GM23248 (cell line): ENCODE data around the gene PGA4. TPM values are rescaled to one million over a fixed set of nuclear protein-coding genes. Genes with fewer than 3 reads are reported as not detected.
"Not testable (repeated sequence)": the region's sequence is repeated elsewhere in the genome, so short reads cannot be mapped to it uniquely, and the experiment has no call there.

Experiments used
- DNase-seq: peaks from one replicate; pipeline ENCODE4 v3.0.0-alpha.2; 2015
- H2AFZ ChIP-seq: fragments of 200-600 bp; sonication (generic); 2 replicates; pipeline ENCODE4 v1.6.1; 2016; ENCODE audit warnings: antibody characterized with exemption
- H3F3A ChIP-seq: fragments of 200-600 bp; sonication (generic); 2 replicates; pipeline ENCODE4 v1.6.1; 2016; ENCODE audit warnings: mild to moderate bottlenecking, antibody characterized with exemption, mixed run types; ENCODE audit not compliant: insufficient read depth
- H3K27ac ChIP-seq: fragments of 200-600 bp; sonication (generic); 2 replicates; pipeline ENCODE4 v1.5.1; 2016; ENCODE audit warnings: mild to moderate bottlenecking
- H3K27me3 ChIP-seq: fragments of 200-600 bp; sonication (generic); replicated peaks from 2 replicates; pipeline ENCODE4 v1.6.1; 2016; ENCODE audit warnings: mild to moderate bottlenecking; ENCODE audit not compliant: insufficient read depth
- H3K36me3 ChIP-seq: fragments of 200-600 bp; sonication (generic); 2 replicates; pipeline ENCODE4 v1.6.1; 2016; ENCODE audit warnings: low read depth, mild to moderate bottlenecking
- H3K4me1 ChIP-seq: fragments of 200-600 bp; sonication (generic); 2 replicates; pipeline ENCODE4 v1.6.1; 2016; ENCODE audit warnings: mild to moderate bottlenecking; ENCODE audit not compliant: insufficient read depth
- H3K4me2 ChIP-seq: fragments of 200-600 bp; sonication (generic); one replicate; pipeline ENCODE4 v1.6.1; 2016; ENCODE audit warnings: mild to moderate bottlenecking; ENCODE audit not compliant: unreplicated experiment
- H3K4me3 ChIP-seq: fragments of 200-600 bp; sonication (generic); 2 replicates; pipeline ENCODE4 v1.5.1; 2016; ENCODE audit warnings: mild to moderate bottlenecking
- H3K79me2 ChIP-seq: fragments of 200-600 bp; sonication (generic); 2 replicates; pipeline ENCODE4 v1.6.1; 2016; ENCODE audit warnings: mild to moderate bottlenecking; ENCODE audit not compliant: insufficient read depth
- H3K9ac ChIP-seq: fragments of 200-600 bp; sonication (generic); 2 replicates; pipeline ENCODE4 v1.6.1; 2016; ENCODE audit warnings: mild to moderate bottlenecking
- H3K9me2 ChIP-seq: fragments of 200-600 bp; sonication (generic); 2 replicates; pipeline ENCODE4 v1.6.1; 2016; ENCODE audit warnings: mixed run types, mild to moderate bottlenecking, moderate library complexity; ENCODE audit not compliant: insufficient read depth
- H3K9me3 ChIP-seq: fragments of 200-600 bp; sonication (generic); one replicate; pipeline ENCODE4 v1.6.1; 2017; ENCODE audit warnings: low read depth
- H4K20me1 ChIP-seq: fragments of 200-600 bp; sonication (generic); 2 replicates; pipeline ENCODE4 v1.6.0; 2016; ENCODE audit not compliant: insufficient read depth
- WGBS, 2 experiments: methylation state at CpG; one replicate each; pipeline ENCODE4 v1.1.6; 2015 to 2017; ENCODE audit warnings: low lambda C conversion rate in 2 of 2, low coverage in 1 of 2; ENCODE audit errors: missing lambda C conversion rate in 2 of 2; 5-methylcytosine and 5-hydroxymethylcytosine counted together
- in situ Hi-C: fragments of 300-500 bp; cut with MboI; formaldehyde crosslinking; loops from 2 replicates; pipeline ENCODE4 v1.15.0; 2020
- polyA plus RNA-seq: library from polyadenylated mRNA; unstranded; fragments of >200 nt; fragmentation: Nextera tagmentation; extraction: Ambion mirVana; gene quantifications from 2 replicates; pipeline ENCODE4 v1.2.1, GENCODE V29; 2016
- total RNA-seq: library from RNA; depleted of rRNA; stranded (reverse); fragments of >200 nt; shearing (Covaris generic); gene quantifications from 2 replicates; pipeline ENCODE4 v1.2.3, GENCODE V29; 2014

Gene PGA4
- total and polyA plus RNA-seq, 2 experiments from 2014 or later = 0.31 TPM; not detected in 1

- no CpG with 5 or more reads among the region's 10 CpGs for WGBS, 2 experiments
- not testable (repeated sequence) for H3K9ac ChIP-seq
These were observed 4.5 kb downstream of the PGA4 start for GRCh38 chr11:61226457-61227137.

GRCh38 chr11:61229458-61229857 lies 7.3 kb downstream of the PGA4 start:
- H2AFZ ChIP-seq, H3K79me2 ChIP-seq, H3K9ac ChIP-seq, H3K36me3 ChIP-seq, in situ Hi-C loops, H4K20me1 ChIP-seq, H3K9me3 ChIP-seq, H3K9me2 ChIP-seq, DNase-seq, H3K27me3 ChIP-seq, H3F3A ChIP-seq, H3K4me2 ChIP-seq, H3K4me3 ChIP-seq, H3K4me1 ChIP-seq, H3K27ac ChIP-seq: not testable (repeated sequence)
- WGBS, 2 experiments = no CpG with 5 or more reads among the region's 6 CpGs

More at GRCh38 chr11:61226457-61227137, 4.5 kb downstream of the PGA4 start:
- H2AFZ ChIP-seq, DNase-seq, H3F3A ChIP-seq, H3K36me3 ChIP-seq, in situ Hi-C loops, H3K4me2 ChIP-seq, H3K27me3 ChIP-seq, H3K4me3 ChIP-seq, H3K79me2 ChIP-seq, H3K9me2 ChIP-seq, H3K9me3 ChIP-seq, H4K20me1 ChIP-seq, H3K4me1 ChIP-seq, H3K27ac ChIP-seq: not testable (repeated sequence)

DNA sequence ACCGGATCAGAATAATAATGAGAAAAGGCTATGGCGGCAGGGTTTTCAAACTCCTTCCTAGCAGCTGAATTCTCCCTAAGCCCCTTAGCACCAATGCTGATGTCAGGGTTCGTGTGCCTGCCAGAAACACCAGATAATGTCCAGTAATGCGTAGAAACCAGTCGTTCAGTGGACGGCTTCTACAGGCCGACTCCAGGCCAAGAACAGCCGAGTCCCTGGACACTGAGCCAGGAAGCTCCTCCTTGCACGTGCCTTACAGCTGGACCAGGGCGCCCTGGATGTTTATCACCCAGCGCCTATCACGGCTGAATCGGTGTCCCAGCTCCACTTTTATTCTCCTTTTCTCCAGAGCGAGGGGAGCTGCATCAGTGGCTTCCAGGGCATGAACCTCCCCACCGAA lies 8.9 kb downstream of the PGA4 start:
- H3K9me3 ChIP-seq, H3K79me2 ChIP-seq, H3K4me1 ChIP-seq, H3K27me3 ChIP-seq, DNase-seq, H3K9ac ChIP-seq, H3K9me2 ChIP-seq, H3K4me2 ChIP-seq, H4K20me1 ChIP-seq, in situ Hi-C loops, H3K36me3 ChIP-seq, H3K4me3 ChIP-seq, H3F3A ChIP-seq, H3K27ac ChIP-seq, H2AFZ ChIP-seq: not testable (repeated sequence)
- no CpG with 5 or more reads among the region's 15 CpGs for WGBS, 2 experiments

- H4K20me1 ChIP-seq, H3K9me2 ChIP-seq, H3K9ac ChIP-seq, H3K27me3 ChIP-seq, DNase-seq, H3K9me3 ChIP-seq, H2AFZ ChIP-seq, H3K27ac ChIP-seq, H3K4me2 ChIP-seq, H3K36me3 ChIP-seq, H3K4me1 ChIP-seq, H3K4me3 ChIP-seq, in situ Hi-C loops, H3F3A ChIP-seq, H3K79me2 ChIP-seq: not testable (repeated sequence)
- 27 to 43% methylated on average over 1 to 2 of the region's 5 CpGs for WGBS, 2 experiments
These were observed 9.4 kb downstream of the PGA4 start for GRCh38 chr11:61231585-61231984.

DNA sequence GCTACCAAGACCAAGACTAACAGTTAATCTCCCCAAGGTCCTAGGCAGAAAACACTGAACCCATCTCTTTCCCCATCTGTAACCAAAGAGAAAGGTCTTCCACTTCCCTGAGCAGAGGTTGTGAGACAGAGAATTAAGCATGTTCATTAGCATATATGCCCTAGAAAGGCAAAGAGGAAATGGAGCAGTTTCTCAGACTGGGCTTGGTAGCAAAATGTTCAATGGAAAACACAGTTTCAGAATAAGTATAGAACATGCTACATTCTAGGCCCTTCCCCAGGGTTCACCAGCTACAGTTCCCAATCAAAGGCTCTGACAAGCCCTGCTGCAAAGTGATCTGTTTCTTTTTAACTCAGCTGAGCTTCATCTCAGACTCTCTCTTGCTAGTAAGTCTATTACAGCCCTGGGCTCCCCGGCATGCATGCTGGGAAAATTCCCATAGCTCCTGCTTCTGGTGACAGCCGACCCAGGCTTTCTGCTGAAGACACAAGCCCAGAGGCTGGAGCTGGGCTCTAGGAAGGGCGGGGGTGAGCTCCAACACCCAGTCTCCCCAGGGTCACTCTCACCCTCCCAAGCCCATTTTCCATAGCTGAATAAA lies 10.5 kb downstream of the PGA4 start:
- H3K9me2 ChIP-seq, H3K4me3 ChIP-seq, H4K20me1 ChIP-seq, H3K36me3 ChIP-seq, H3K4me1 ChIP-seq, H3K27ac ChIP-seq, H3K4me2 ChIP-seq, H2AFZ ChIP-seq, in situ Hi-C loops, H3K9me3 ChIP-seq, H3K27me3 ChIP-seq, H3K9ac ChIP-seq, H3K79me2 ChIP-seq, DNase-seq, H3F3A ChIP-seq: not testable (repeated sequence)
- no CpG with 5 or more reads among the region's 3 CpGs for WGBS, 2 experiments

- H3K27me3 ChIP-seq, DNase-seq, H3K4me3 ChIP-seq, H3K4me2 ChIP-seq, H3K9ac ChIP-seq, H3K79me2 ChIP-seq, H3F3A ChIP-seq, H3K9me2 ChIP-seq, H3K4me1 ChIP-seq, H3K36me3 ChIP-seq, H4K20me1 ChIP-seq, H3K9me3 ChIP-seq, H3K27ac ChIP-seq, H2AFZ ChIP-seq, in situ Hi-C loops: not testable (repeated sequence)
- no CpG with 5 or more reads among the region's 4 CpGs for WGBS, 2 experiments
These were observed 15.0 kb downstream of the PGA4 start for GRCh38 chr11:61237130-61237529.

DNA sequence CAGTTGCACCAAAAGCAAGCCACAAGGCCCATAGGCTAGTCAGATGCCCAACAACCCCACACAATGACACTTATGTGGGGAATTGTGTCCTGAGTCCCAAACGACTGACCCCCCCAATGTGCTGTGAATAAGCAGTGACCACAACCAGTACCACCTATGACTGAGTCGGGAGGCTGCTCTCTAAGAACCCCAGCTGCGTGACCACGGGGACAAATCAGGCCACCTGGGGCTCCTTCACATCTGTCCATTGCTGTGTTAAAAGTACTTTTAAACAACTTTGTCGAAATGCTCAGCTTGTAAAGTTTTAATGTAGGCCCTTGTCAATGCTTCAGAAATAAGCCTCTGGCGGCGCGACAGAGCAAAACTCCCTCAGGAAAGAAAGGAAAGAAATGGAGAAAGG lies 18.1 kb downstream of the PGA4 start:
- H3K9me2 ChIP-seq, H3K27me3 ChIP-seq, H3K79me2 ChIP-seq, H3K4me1 ChIP-seq, in situ Hi-C loops, H3K27ac ChIP-seq, H3K4me3 ChIP-seq, H2AFZ ChIP-seq, H4K20me1 ChIP-seq, H3K9me3 ChIP-seq, H3K36me3 ChIP-seq, DNase-seq, H3F3A ChIP-seq, H3K9ac ChIP-seq, H3K4me2 ChIP-seq: not testable (repeated sequence)
- WGBS, 2 experiments = 53 to 56% methylated on average over 8 of the region's 8 CpGs

- H3K36me3 ChIP-seq, DNase-seq, H3K4me1 ChIP-seq, H3K9me3 ChIP-seq, H3K79me2 ChIP-seq, H4K20me1 ChIP-seq, H3K27ac ChIP-seq, H3K4me3 ChIP-seq, H3K27me3 ChIP-seq, H3K9me2 ChIP-seq, H2AFZ ChIP-seq, H3K4me2 ChIP-seq, in situ Hi-C loops, H3F3A ChIP-seq, H3K9ac ChIP-seq: not testable (repeated sequence)
- no CpG with 5 or more reads among the region's 8 CpGs for WGBS, 2 experiments
These were observed 18.7 kb downstream of the PGA4 start, which contains the start of gene PGA5 for GRCh38 chr11:61240875-61241274. Gene PGA5, plus strand, starts transcription at chr11:61241175. Its CDS starts 52 bp downstream, at chr11:61241227.
